ENCODE measurements around the gene ACOT12.
"Not testable (repeated sequence)": the region's sequence is repeated elsewhere in the genome, so short reads cannot be mapped to it uniquely, and the experiment has no call there.

The ACOT12 gene

GRCh38 chr5:81335946-81336345, 58.0 kb downstream of the ACOT12 start:
- no peak for DNase-seq

DNA sequence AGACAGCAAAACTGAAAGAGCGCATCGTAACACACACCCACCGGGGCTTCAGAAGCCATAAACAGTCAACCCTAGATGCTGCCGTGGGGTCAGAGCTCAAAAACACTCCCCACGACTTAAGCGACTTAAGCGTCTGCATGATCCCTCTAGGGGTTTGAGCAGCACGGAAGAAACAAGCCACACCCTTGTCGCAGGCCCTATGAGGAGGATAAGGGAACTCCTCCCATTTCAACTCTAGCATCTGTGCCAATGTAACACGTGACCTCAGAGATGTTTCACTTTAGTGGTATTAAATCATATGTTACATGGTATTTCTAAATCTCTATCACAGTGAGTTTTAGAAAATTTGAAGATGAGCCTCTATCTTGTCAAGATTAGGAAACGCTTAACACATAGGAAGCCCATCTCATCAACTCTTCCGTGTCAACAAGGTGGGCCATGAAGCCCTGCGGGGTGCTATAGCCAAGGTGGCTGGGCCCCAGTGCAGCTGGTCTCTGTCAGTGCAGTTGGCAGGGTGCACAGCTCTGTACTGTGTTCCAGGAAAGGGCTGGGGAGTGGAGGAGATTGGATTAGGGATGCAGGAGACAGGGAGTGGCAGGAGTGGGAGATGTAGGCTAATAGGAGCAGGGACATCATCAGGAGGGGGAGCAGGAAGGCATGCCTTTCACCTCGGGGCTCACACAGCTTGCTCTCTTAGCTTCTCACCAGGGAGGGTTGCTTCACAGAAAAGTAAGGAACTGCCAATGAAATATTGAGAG, 59.5 kb downstream of the ACOT12 start:
- no peak for DNase-seq

- DNase-seq, result no peak
Observed at GRCh38 chr5:81326554-81326953, 67.4 kb downstream of the ACOT12 start.

- no peak for DNase-seq
Observed at GRCh38 chr5:81317536-81317935, 76.4 kb downstream of the ACOT12 start.

DNA sequence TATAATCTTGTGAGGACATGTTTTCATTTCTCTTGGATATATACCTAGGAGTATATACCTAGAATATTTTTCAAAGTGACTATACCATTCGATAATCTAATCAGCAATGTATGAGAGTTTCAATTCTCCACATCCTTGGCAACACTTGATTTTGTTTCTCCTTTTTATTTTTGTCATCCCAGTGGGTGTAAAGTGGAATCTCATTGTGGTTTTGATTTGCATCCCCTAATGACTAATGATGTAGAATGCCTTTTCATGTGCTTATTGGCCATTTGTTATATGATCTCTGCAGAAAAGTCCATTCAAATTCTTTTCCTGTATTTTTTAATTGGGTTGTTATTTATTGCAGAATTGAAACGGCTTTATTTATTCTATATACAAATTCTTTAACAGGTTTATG, 77.4 kb downstream of the ACOT12 start:
- no peak for DNase-seq

GRCh38 chr5:81315830-81316229, 78.1 kb downstream of the ACOT12 start:
- DNase-seq, result no peak

- no peak for DNase-seq
Observed at GRCh38 chr5:81315336-81315735, 78.6 kb downstream of the ACOT12 start.

DNA sequence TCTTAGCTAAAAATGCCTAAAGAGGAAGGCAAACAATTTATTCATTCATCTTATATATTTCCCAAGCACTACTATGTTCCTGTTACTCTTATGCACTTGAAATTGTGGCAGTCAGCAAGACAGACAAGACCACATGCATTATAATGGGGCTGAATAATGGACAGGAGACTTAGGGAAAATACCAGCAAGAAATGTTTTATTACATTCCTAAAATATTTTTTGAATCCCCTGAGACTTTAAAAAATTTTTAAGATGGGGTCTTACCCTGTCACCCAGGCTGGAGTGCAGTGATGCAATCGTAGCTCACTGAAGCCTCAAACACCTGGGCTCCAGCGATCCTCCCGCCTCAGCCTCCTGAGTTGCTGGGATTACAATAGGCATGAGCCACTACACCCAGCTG, 79.4 kb downstream of the ACOT12 start:
- no peak for DNase-seq

DNA sequence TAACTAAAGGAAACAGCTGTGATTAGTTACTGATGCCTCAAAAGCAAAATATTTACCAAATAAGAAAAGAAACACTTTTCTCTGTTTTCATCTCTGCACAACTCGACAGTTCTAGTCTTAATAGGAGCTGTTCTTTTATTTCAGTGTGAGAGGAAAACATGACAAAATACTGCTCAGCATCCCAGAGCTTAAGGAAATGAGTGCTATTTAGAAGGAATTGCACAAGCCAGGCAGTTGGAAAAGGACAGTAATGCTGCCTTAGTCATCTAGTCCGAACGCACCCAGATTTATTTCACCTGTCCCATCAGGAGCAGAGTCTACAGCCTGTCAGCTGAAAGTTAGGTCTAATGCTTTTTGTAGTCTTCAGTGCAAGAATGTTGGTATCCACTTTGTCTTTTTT, 80.2 kb downstream of the ACOT12 start:
- DNase-seq, result no peak

- no peak for DNase-seq
Observed at GRCh38 chr5:81313278-81313677, 80.7 kb downstream of the ACOT12 start.

- no peak for DNase-seq
Observed at GRCh38 chr5:81310402-81311063, 83.4 kb downstream of the ACOT12 start.

DNA sequence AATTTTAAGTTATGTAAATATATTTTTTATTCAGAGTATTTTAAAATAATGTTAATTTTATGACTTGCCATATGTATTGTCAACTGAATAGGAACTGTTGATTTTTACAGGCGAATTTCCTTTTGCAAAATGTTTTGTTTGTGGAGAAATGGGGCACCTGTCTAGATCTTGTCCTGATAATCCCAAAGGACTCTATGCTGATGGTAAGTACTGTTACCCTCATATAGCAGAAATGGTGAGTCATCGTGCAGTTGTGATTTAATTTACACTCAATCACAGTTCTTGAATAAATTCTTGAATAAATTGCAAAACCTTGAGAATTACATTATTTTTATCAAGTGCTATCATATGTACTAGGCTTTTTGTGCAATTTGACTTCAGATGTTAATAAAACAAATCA, 85.1 kb downstream of the ACOT12 start:
- no peak for DNase-seq

DNA sequence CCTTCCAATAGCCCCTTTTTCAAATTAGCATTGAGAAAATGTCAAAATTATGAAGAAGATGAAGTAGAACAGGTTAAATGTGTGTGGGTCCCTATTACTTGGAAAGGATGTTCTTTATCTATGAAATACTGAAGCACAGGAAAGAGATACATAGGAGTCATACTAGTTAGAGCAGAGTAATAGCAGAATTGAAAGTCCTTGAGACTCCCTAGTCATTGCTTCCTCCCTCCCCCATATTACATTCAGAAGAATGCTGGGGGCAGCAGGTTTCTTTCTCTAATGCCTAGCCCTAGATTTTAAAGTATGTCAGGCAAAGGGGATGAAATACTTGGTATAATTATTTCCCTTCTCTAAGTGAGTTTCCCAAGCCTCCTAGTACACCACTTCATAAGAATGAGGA, 88.1 kb downstream of the ACOT12 start:
- no peak for DNase-seq

DNA sequence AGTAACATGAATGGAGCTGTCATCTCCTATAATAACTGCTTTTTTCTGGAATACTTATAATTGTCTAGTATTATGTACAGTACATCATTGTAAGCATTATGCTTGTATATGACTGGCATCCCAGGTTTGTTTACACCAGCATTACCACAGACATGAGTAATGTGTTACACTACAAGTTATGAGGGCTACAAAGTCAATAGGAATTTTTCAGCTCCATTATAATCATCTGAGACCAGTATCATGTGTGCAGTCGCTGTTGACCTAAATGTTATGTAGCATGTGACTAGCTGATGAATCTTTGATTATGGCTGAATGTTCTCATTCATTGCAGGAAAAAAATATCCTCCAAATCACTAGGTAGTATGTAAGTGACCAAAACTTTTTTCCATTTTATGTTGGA, 90.4 kb downstream of the ACOT12 start:
- no peak for DNase-seq

- no peak for DNase-seq
Observed at GRCh38 chr5:81302596-81302995, 91.3 kb downstream of the ACOT12 start.

DNA sequence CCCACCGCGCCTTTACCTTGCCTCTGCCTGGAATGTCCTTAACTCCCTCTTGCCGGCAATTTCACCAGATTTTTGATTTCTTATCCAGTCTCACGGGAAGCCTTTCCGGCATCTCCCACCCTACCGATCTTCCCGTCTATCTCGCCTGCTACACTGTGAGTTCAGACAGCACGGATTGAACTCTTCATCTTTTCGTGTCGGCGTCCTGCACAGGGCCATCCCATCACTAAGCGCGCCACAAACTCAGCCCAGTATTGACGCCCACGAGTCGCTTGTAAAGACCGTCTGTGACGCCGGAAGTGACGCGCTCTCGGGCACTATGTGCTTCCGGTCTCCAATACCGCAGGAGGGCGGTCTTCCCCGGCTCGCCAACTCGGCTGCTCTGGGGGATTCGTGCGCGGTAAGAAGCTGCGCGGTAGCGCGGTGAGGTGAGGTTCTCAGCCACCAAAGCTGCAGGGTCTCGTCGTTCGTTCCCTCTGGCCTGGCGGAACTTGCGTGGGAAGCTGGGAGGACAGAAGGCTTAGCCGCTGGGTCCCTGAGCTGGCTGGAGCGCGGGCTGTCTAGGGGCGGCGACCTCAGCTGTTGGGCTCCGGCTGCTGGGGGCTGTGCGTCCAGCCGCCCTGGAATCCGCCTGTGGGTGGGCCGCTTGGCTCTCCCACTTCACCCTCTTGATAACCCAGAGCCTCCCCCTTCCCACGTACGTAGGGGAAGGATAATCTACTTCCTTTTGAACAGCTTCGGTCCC, 92.5 kb downstream of the ACOT12 start, which contains the start of gene ZCCHC9:
Gene ZCCHC9 (plus strand): TSS at position 317 of the 745 bp plus-strand sequence. CDS start 3,171 bp downstream, outside the sequence.
- DNase-seq, result peak; percentile 97

GRCh38 chr5:81300921-81301270, 93.0 kb downstream of the ACOT12 start:
- DNase-seq, result no peak

- DNase-seq, result no peak
Observed at GRCh38 chr5:81297531-81297930, 96.4 kb downstream of the ACOT12 start.

DNA sequence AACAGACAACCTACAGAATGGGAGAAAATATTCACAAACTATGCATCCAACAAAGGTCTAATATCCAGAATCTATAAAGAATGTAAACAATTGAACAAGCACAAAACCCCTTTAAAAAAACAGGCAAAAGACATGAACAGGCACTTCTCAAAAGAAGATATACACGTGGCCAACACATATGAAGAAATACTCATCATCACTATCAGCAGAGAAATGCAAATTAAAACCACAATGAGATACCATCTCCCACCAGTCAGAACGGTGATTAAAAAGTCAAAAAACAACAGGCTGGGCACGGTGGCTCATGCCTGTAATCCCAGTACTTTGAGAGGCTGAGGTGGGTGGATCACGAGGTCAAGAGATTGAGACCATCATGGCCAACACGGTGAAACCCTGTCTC, 99.9 kb downstream of the ACOT12 start:
- not testable (repeated sequence) for DNase-seq

GRCh38 chr5:81292130-81292529, 101.8 kb downstream of the ACOT12 start:
- no peak for DNase-seq

GRCh38 chr5:81290146-81290545, 103.8 kb downstream of the ACOT12 start:
- DNase-seq, result no peak

GRCh38 chr5:81288021-81288433, 105.9 kb downstream of the ACOT12 start:
- DNase-seq, result no peak

DNA sequence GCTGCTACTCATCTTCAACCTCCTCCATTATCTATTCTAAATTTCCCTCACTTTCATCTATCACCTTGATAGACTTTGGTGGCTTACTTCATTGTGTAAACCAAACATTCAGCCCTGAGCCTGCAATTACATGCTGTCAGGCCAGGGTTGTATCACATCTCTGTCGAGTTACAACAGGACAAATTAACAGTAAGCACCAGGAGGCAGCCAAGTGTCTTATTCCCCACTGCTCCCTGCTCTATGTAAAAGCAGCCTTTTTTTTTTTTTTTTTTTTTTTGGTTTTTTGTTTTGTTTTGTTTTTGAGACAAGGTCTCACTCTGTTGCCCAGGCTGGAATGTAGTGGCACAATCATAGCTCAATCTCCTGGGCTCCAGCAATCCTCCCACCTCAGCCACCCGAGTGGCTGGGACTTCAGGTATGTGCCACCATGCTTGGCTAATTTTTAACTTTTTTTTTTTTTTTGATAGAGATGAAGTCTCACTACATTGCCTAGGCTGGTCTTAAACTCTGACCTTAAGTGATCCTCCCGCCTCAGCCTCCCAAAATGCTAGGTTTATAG, 107.8 kb downstream of the ACOT12 start:
- DNase-seq, result no peak

- no peak for DNase-seq
Observed at GRCh38 chr5:81283976-81284375, 110.0 kb downstream of the ACOT12 start.
